ENCODE measurements around the gene IFITM1. TPM values are rescaled to one million over a fixed set of nuclear protein-coding genes. Genes with fewer than 3 reads are reported as not detected.
A peak's percentile ranks its signal among the peaks of the same experiment; 100 is the strongest.
"Not testable (repeated sequence)": the region's sequence is repeated elsewhere in the genome, so short reads cannot be mapped to it uniquely, and the experiment has no call there.

The IFITM1 gene
- total RNA-seq, 1 experiment from 2014 or later, result 0.37 TPM

DNA sequence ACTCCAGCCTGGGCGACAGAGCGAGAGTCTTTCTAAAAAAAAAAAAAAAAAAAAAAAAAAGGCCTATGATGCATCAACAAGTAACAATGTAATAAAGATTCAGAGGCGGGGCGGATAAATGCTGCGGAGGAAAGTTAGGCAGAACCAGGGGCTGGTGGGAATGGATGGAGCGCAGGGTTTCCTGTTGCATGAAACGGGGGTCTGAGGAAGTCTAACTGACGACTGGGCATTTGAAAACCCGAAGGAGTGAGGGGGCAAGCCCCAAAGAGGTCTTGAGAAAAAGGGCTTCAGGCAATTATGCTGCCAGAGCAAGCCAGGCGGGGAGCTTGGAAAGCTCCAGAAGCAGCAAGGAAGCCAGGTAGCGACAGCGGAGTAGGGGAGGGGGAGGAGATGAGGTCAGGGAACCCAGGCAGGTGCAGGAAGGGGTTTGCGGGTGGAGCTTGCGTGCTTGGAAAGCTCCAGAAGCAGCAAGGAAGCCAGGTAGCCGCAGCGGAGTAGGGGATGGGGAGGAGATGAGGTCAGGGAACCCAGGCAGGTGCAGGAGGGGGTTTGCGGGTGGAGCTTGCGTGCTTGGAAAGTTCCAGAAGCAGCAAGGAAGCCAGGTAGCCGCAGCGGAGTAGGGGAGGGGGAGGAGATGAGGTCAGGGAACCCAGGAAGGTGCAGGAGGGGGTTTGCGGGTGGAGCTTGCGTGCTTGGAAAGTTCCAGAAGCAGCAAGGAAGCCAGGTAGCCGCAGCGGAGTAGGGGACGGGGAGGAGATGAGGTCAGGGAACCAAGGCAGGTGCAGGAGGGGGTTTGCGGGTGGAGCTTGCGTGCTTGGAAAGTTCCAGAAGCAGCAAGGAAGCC is 26.6 kb upstream of the IFITM1 start:
- H3K9me3 ChIP-seq (replicated peaks); H3K36me3 ChIP-seq; H3K4me3 ChIP-seq; DNase-seq (ENCODE audit: low read depth in 1 of 2, low spot score in 2 of 2); H3K27ac ChIP-seq: not testable (repeated sequence)
- H3K4me1 ChIP-seq (replicated peaks), result peaks cover 15% of the 10 kb centered on the region
- peaks cover 23% of the 10 kb centered on the region for H3K27me3 ChIP-seq (replicated peaks)

DNA sequence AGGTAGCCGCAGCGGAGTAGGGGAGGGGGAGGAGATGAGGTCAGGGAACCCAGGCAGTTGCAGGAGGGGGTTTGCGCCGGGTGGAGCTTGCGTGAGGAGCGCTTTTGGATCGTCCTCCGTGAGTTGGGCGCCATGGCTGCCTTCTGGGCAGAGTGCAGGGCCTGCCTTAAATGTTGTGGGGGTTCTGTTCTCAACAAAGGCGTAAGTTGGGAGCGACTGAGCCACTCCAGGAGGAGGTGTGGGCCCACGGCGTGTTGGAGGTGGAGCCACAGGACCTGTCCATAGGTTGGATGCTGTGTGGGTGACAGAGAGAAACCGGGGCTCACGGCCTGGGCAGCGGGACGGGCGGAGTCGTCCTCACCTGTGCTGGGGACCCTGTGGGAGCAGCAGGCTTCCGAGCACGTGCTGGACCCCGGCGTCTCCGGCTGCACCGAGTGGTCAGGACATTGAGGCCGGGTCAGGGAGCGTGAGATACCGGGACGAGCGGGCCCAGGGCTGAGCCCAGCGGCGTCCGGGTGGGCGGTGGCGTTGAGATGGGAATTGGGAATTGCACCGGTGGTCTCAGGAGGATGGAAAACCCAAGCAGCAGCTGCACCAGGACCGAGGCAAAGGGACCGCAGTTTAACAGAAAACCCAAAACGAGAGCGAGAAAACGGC is 25.9 kb upstream of the IFITM1 start:
- H3K27ac ChIP-seq, result no peak overlapping the region
- no peaks in the 10 kb centered on the region for H3K36me3 ChIP-seq
- peak overlapping the region; percentile 48 for H3K4me3 ChIP-seq
- no peak for DNase-seq (ENCODE audit: low read depth in 1 of 2, low spot score in 2 of 2)
- H3K4me1 ChIP-seq (replicated peaks), result peaks cover 15% of the 10 kb centered on the region
- peaks cover 15% of the 10 kb centered on the region for H3K27me3 ChIP-seq (replicated peaks)
- no peaks in the 10 kb centered on the region for H3K9me3 ChIP-seq (replicated peaks)

DNA sequence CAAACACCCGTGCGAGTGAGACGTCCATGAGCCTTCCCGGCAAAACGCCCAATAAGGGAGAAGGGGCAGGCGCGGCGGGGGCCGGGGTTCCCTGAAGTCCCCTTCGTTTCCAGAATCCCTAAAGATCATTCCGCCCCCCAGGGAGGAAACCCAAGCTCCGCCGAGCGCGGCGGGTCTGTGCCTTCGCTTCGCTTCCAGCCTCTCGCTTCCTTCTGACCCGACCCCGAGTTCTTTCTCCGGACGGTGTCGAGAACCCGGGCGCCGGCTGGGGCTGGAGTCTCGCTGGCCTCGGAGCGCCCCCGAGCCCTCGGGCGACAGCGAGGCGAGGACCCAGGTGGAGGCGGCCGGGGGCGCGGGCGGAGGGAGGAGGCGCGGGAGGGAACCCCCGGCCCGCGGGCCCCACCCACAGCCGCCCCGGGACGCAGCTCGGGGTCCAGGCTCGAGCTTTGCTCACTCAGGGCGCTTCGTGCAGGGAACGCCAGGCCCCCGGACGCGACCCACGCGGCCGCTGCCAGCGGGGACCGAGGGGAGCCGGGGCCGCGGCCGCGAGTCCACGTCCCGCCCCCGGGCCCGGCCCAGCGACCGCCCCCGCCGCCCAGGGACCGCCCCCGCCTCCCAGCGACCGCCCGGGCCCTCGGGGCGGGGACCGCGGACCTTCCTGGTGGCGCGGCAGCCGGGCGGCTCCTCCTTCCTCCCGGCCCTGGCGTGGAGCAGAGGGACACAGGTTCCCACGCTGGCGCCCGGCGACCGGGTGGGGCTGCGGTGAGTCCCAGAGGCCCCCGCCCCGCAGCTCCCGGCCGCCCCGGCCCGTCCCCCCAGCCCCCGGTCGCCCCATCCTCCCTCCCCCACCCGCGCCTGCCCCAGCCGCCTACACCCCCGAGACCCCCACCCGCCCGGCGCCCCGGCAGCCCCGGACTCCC is 25.1 kb upstream of the IFITM1 start, which contains the start of gene PGGHG:
Gene PGGHG, plus strand, starts transcription at position 649 of the 920 bp plus-strand sequence. CDS start 691 bp downstream, outside the sequence.
- DNase-seq (ENCODE audit: low read depth in 1 of 2, low spot score in 2 of 2), result peak in 1 of 2 experiments; percentile 25
- peaks cover 15% of the 10 kb centered on the region for H3K27me3 ChIP-seq (replicated peaks)
- no peaks in the 10 kb centered on the region for H3K36me3 ChIP-seq
- H3K27ac ChIP-seq, result no peak within 1 kb of the TSS
- peak within 1 kb of the TSS; percentile 48 for H3K4me3 ChIP-seq
- H3K4me1 ChIP-seq (replicated peaks), result peaks cover 15% of the 10 kb centered on the region
- H3K9me3 ChIP-seq (replicated peaks), result no peaks in the 10 kb centered on the region

GRCh38 chr11:289398-289711 is 24.5 kb upstream of the IFITM1 start:
- peaks cover 15% of the 10 kb centered on the region for H3K27me3 ChIP-seq (replicated peaks)
- H3K4me3 ChIP-seq, result no peak overlapping the region
- DNase-seq (ENCODE audit: low read depth in 1 of 2, low spot score in 2 of 2), result no peak
- H3K9me3 ChIP-seq (replicated peaks), result no peaks in the 10 kb centered on the region
- no peak overlapping the region for H3K27ac ChIP-seq
- no peaks in the 10 kb centered on the region for H3K36me3 ChIP-seq
- H3K4me1 ChIP-seq (replicated peaks), result peaks cover 15% of the 10 kb centered on the region

GRCh38 chr11:289712-290620 is 23.9 kb upstream of the IFITM1 start:
- Histone ChIP-seq H3K9me3 (replicated peaks) (no peaks in the 10 kb centered on the region), H3K36me3 (no peaks in the 10 kb centered on the region), H3K27me3 (replicated peaks) (peaks cover 15% of the 10 kb centered on the region), H3K4me1 (replicated peaks) (peaks cover 15% of the 10 kb centered on the region), H3K27ac (no peak overlapping the region), H3K4me3 (no peak overlapping the region)
- no peak for DNase-seq (ENCODE audit: low read depth in 1 of 2, low spot score in 2 of 2)

- Histone ChIP-seq H3K4me3 (no peak overlapping the region), H3K27ac (no peak overlapping the region), H3K27me3 (replicated peaks) (peaks cover 12% of the 10 kb centered on the region), H3K4me1 (replicated peaks) (peaks cover 15% of the 10 kb centered on the region), H3K9me3 (replicated peaks) (no peaks in the 10 kb centered on the region), H3K36me3 (no peaks in the 10 kb centered on the region)
- DNase-seq (ENCODE audit: low read depth in 1 of 2, low spot score in 2 of 2), result no peak
Measured at GRCh38 chr11:290621-291231, 23.1 kb upstream of the IFITM1 start.

DNA sequence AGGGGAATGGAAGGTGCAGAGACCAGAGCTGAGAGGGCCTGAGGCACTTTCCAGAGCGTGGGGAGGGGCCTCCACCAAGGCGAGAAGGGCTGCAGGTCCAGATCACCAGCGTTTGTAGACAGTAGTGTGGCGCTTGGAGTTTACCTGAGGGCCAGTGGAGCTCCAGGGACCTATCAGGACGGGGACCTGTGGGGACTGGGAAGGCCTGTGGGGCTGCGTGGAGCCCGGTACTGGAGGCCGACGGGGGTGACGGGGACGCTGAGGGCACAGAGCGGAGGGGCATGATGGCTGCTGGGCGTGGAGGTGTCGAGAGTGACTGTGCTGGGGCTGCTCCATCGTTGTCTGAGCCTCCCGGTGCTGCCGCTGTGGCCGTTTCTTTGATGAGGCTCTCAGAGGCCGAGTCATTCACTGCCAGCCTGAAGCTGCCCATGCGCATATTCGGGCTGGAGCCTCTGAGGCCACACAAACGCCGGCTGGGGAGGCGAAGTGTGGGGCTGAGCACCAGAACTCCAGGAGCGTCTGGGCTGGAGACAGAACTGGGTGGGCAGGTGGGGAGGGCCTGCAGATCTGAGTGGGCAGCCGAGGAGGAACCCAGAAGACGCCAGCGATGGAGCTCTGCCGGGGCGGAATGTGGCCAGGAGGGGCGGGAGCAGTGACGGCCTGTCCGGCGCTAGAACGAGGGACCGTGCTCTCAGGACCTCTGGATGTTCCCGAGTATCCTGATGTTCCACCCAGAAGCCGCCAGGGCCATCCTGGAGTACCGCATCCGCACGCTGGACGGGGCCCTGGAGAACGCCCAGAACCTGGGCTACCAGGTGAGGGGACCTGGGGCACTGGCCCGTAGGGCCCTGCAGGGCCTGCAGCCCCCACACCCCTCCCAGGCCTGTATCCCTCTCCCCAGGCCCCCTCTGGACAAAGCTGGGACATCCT is 22.3 kb upstream of the IFITM1 start:
- Histone ChIP-seq H3K27ac (no peak overlapping the region), H3K4me1 (replicated peaks) (peaks cover 15% of the 10 kb centered on the region), H3K27me3 (replicated peaks) (peaks cover 10% of the 10 kb centered on the region), H3K36me3 (no peaks in the 10 kb centered on the region), H3K9me3 (replicated peaks) (no peaks in the 10 kb centered on the region), H3K4me3 (no peak overlapping the region)
- no peak for DNase-seq (ENCODE audit: low read depth in 1 of 2, low spot score in 2 of 2)

DNA sequence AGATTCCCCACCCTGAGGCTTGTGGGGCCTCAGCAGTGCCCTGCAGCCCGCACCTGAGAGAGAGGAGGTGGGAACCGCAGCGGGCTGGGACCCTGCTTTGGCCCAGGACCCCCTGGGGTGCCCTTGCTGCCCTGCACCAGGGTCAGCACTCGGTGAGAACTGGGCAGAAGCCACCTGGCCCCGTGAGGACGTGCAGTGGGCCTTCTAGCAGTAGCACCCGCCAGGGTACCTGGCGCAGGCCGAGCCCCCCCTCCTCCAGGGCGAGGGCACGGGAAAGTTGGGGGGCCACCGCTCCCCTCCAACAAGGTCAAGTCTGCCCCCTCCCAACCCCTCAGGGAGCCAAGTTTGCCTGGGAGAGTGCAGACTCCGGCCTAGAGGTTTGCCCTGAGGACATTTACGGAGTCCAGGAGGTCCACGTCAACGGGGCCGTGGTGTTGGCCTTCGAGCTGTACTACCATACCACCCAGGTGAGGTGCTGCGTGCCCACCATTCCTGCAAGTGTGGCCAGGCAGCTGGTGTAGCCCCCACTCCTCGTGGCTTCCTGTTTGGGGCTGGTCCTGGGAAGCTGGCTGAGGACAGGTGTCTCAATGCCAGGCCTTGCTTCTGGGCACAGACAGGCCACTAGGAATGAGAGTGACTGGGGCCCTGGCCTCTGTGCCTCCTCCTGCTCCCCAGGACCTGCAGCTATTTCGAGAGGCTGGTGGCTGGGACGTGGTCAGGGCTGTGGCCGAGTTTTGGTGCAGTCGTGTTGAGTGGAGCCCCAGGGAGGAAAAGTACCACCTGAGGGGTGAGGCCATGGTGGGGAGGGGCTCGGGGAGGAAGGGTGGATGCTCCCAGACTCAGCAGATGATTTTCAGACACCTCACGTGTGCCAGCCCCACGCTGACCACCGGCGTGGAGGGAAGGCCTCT is 21.4 kb upstream of the IFITM1 start:
- no peak for DNase-seq (ENCODE audit: low read depth in 1 of 2, low spot score in 2 of 2)

DNA sequence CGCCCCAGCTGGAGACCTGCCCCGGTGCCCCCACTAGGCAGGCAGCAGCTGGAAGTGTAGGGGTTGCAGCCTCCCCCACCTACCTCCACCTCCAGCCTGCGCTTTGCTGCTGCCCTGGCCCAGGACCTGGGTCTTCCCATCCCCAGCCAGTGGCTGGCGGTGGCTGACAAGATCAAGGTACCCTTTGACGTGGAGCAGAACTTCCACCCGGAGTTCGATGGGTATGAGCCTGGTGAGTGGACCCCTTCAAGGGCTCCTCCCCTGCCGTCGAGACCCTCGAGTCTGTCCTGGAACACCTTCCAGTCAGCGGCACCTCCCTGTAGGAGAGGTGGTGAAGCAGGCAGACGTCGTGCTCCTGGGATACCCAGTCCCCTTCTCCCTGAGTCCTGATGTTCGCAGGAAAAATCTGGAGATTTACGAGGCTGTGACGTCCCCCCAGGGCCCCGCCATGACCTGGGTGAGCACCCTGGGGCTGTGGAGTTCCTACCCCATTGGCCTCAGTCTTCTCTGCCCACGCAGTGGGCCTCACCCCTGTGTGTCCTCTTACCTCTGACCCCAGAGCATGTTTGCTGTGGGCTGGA is 20.5 kb upstream of the IFITM1 start:
- Histone ChIP-seq H3K4me1 (replicated peaks) (peaks cover 23% of the 10 kb centered on the region), H3K27ac (no peak overlapping the region), H3K27me3 (replicated peaks) (peaks cover 4% of the 10 kb centered on the region), H3K4me3 (no peak overlapping the region), H3K9me3 (replicated peaks) (no peaks in the 10 kb centered on the region), H3K36me3 (no peaks in the 10 kb centered on the region)
- DNase-seq (ENCODE audit: low read depth in 1 of 2, low spot score in 2 of 2), result no peak

More for the DNA sequence above, 21.4 kb upstream of the IFITM1 start:
- Histone ChIP-seq H3K36me3 (no peaks in the 10 kb centered on the region), H3K27ac (no peak overlapping the region), H3K4me1 (replicated peaks) (peaks cover 21% of the 10 kb centered on the region), H3K9me3 (replicated peaks) (no peaks in the 10 kb centered on the region), H3K27me3 (replicated peaks) (peaks cover 10% of the 10 kb centered on the region), H3K4me3 (no peak overlapping the region)

DNA sequence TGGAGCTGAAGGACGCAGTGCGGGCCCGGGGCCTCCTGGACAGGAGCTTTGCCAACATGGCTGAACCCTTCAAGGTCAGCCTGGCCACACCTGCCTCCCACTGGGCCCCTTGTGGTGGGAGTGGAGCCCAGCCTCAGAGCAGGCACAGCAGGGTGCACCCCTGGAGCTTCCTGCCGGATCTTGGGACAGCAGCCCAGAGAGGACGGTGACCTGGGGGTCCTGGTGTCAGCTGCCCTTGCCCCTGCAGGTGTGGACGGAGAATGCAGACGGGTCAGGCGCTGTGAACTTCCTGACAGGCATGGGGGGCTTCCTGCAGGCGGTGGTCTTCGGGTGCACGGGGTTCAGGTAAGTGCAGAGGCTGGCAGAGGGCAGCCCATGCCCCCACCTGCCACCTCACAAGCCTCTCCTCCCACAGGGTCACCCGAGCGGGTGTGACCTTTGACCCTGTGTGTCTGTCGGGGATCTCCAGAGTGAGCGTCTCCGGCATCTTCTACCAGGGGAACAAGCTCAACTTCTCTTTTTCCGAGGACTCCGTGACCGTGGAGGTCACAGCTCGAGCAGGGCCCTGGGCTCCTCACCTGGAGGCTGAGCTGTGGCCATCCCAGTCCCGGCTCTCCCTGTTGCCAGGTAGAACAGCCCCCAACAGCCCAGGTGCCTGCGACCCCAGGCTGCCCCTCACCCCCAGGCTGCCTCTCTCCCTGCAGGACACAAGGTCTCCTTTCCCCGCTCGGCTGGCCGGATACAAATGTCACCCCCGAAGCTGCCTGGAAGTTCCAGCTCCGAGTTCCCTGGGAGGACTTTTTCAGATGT is 19.8 kb upstream of the IFITM1 start:
- Histone ChIP-seq H3K27me3 (replicated peaks) (no peaks in the 10 kb centered on the region), H3K36me3 (no peaks in the 10 kb centered on the region), H3K4me3 (no peak overlapping the region), H3K27ac (no peak overlapping the region), H3K4me1 (replicated peaks) (peaks cover 20% of the 10 kb centered on the region), H3K9me3 (replicated peaks) (no peaks in the 10 kb centered on the region)
- no peak for DNase-seq (ENCODE audit: low read depth in 1 of 2, low spot score in 2 of 2)

Data from SJSA1 (cell line).